Measurements from ENCODE around the gene SPON1.

Gene SPON1

GRCh38 chr11:14094481-14095037 is 132.0 kb downstream of the SPON1 start:
- DNase-seq (ENCODE audit: low read depth in 1 of 2, low spot score in 1 of 2) = no peak
- TF ChIP-seq JUND (IDR thresholded peaks at IDR 0.05; ENCODE audit: low read depth) = no peak
- in situ Hi-C loops (cut with HindIII; ENCODE audit: low pct_unique_long_range_greater_than_20kb, low sequenced_read_pairs) = no loop called here

GRCh38 chr11:14095882-14096281 is 133.4 kb downstream of the SPON1 start:
- DNase-seq (ENCODE audit: low read depth in 1 of 2, low spot score in 1 of 2) = no peak
- no peak for TF ChIP-seq JUND (IDR thresholded peaks at IDR 0.05; ENCODE audit: low read depth)
- in situ Hi-C loops (cut with HindIII; ENCODE audit: low pct_unique_long_range_greater_than_20kb, low sequenced_read_pairs) = no loop called here

- TF ChIP-seq JUND (IDR thresholded peaks at IDR 0.05; ENCODE audit: low read depth) = no peak
- no peak for DNase-seq (ENCODE audit: low read depth in 1 of 2, low spot score in 1 of 2)
- in situ Hi-C loops (cut with HindIII; ENCODE audit: low pct_unique_long_range_greater_than_20kb, low sequenced_read_pairs) = no loop called here
These were observed 134.1 kb downstream of the SPON1 start for GRCh38 chr11:14096606-14097005.

GRCh38 chr11:14101388-14101787 is 138.9 kb downstream of the SPON1 start:
- no peak for TF ChIP-seq JUND (IDR thresholded peaks at IDR 0.05; ENCODE audit: low read depth)
- in situ Hi-C loops (cut with HindIII; ENCODE audit: low pct_unique_long_range_greater_than_20kb, low sequenced_read_pairs) = no loop called here
- no peak for DNase-seq (ENCODE audit: low read depth in 1 of 2, low spot score in 1 of 2)

GRCh38 chr11:14102766-14103165 is 140.2 kb downstream of the SPON1 start:
- no peak for TF ChIP-seq JUND (IDR thresholded peaks at IDR 0.05; ENCODE audit: low read depth)
- no peak for DNase-seq (ENCODE audit: low read depth in 1 of 2, low spot score in 1 of 2)
- in situ Hi-C loops (cut with HindIII; ENCODE audit: low pct_unique_long_range_greater_than_20kb, low sequenced_read_pairs) = no loop called here

GRCh38 chr11:14105446-14105845 is 142.9 kb downstream of the SPON1 start:
- in situ Hi-C loops (cut with HindIII; ENCODE audit: low pct_unique_long_range_greater_than_20kb, low sequenced_read_pairs) = no loop called here
- no peak for DNase-seq (ENCODE audit: low read depth in 1 of 2, low spot score in 1 of 2)

GRCh38 chr11:14106303-14107049 is 144.0 kb downstream of the SPON1 start:
- DNase-seq (ENCODE audit: low read depth in 1 of 2, low spot score in 1 of 2) = no peak
- in situ Hi-C loops (cut with HindIII; ENCODE audit: low pct_unique_long_range_greater_than_20kb, low sequenced_read_pairs) = no loop called here
- TF ChIP-seq JUND (IDR thresholded peaks at IDR 0.05; ENCODE audit: low read depth) = no peak

More at GRCh38 chr11:14105446-14105845, 142.9 kb downstream of the SPON1 start:
- no peak for TF ChIP-seq JUND (IDR thresholded peaks at IDR 0.05; ENCODE audit: low read depth)

- in situ Hi-C loops (cut with HindIII; ENCODE audit: low pct_unique_long_range_greater_than_20kb, low sequenced_read_pairs) = no loop called here
- DNase-seq (ENCODE audit: low read depth in 1 of 2, low spot score in 1 of 2) = no peak
- no peak for TF ChIP-seq JUND (IDR thresholded peaks at IDR 0.05; ENCODE audit: low read depth)
These were observed 144.5 kb downstream of the SPON1 start for GRCh38 chr11:14107050-14107430.

GRCh38 chr11:14109742-14110141 is 147.2 kb downstream of the SPON1 start:
- no peak for DNase-seq (ENCODE audit: low read depth in 1 of 2, low spot score in 1 of 2)
- in situ Hi-C loops (cut with HindIII; ENCODE audit: low pct_unique_long_range_greater_than_20kb, low sequenced_read_pairs) = no loop called here

GRCh38 chr11:14110629-14111028 is 148.1 kb downstream of the SPON1 start:
- no peak for DNase-seq (ENCODE audit: low read depth in 1 of 2, low spot score in 1 of 2)
- TF ChIP-seq JUND (IDR thresholded peaks at IDR 0.05; ENCODE audit: low read depth) = no peak
- in situ Hi-C loops (cut with HindIII; ENCODE audit: low pct_unique_long_range_greater_than_20kb, low sequenced_read_pairs) = no loop called here

More at GRCh38 chr11:14109742-14110141, 147.2 kb downstream of the SPON1 start:
- no peak for TF ChIP-seq JUND (IDR thresholded peaks at IDR 0.05; ENCODE audit: low read depth)

- in situ Hi-C loops (cut with HindIII; ENCODE audit: low pct_unique_long_range_greater_than_20kb, low sequenced_read_pairs) = no loop called here
- DNase-seq (ENCODE audit: low read depth in 1 of 2, low spot score in 1 of 2) = no peak
- no peak for TF ChIP-seq JUND (IDR thresholded peaks at IDR 0.05; ENCODE audit: low read depth)
These were observed 149.0 kb downstream of the SPON1 start for GRCh38 chr11:14111496-14111895.

- in situ Hi-C loops (cut with HindIII; ENCODE audit: low pct_unique_long_range_greater_than_20kb, low sequenced_read_pairs) = no loop called here
- no peak for TF ChIP-seq JUND (IDR thresholded peaks at IDR 0.05; ENCODE audit: low read depth)
- DNase-seq (ENCODE audit: low read depth in 1 of 2, low spot score in 1 of 2) = no peak
These were observed 150.2 kb downstream of the SPON1 start for GRCh38 chr11:14112721-14113120.

GRCh38 chr11:14114269-14114668 is 151.7 kb downstream of the SPON1 start:
- DNase-seq (ENCODE audit: low read depth in 1 of 2, low spot score in 1 of 2) = no peak
- no peak for TF ChIP-seq JUND (IDR thresholded peaks at IDR 0.05; ENCODE audit: low read depth)
- in situ Hi-C loops (cut with HindIII; ENCODE audit: low pct_unique_long_range_greater_than_20kb, low sequenced_read_pairs) = no loop called here
